HepG2 (cell line): ENCODE data around the gene CSPG5. TPM values are rescaled to one million over a fixed set of nuclear protein-coding genes. Genes with fewer than 3 reads are reported as not detected.

Experiments
- ATAC-seq: fragments of 200-7000 bp; cut with Tn5 transposase; 3 replicates; pipeline ENCODE4 v1.9.1; 2020; ENCODE audit warnings: mild to moderate bottlenecking, moderate library complexity
- BruUV-seq: library from RNA; stranded (reverse); fragments of 400-500 nt; replicated peaks from 2 replicates; lab custom pipeline; 2021; lab: Mats Ljungman, UMichigan
- CTCF ChIA-PET: fragments of 300-600 bp; formaldehyde crosslinking; extraction: SDS; loops from one replicate; lab custom pipeline; 2021; ENCODE audit warnings: low total read pairs, inconsistent platforms, low intra/inter-chr PET ratio; lab: Yijun Ruan, JAX
- POLR2A ChIA-PET: fragments of 350-600 bp; sonication (Branson Sonifier 250); formaldehyde crosslinking; loops from one replicate; lab custom pipeline; 2020; ENCODE audit warnings: antibody characterized with exemption, inconsistent platforms; lab: Yijun Ruan, JAX
- DNase-seq: peaks from one replicate; pipeline ENCODE4 v3.0.0-alpha.2; 2015; ENCODE audit warnings: low spot score
- FAIRE-seq: peaks from 3 replicates; lab custom pipeline; 2011; peaks lifted over from hg19 to GRCh38; lab: Jason Lieb, UNC
- H2AFZ ChIP-seq: one replicate; pipeline ENCODE4 v1.6.1; 2011; ENCODE audit warnings: low read length, inconsistent platforms
- H3K27ac ChIP-seq: fragments of 300-600 bp; 3 replicates; pipeline ENCODE4 v1.8.0; 2011; ENCODE audit warnings: mixed run types, mild to moderate bottlenecking, mixed read lengths, low read length, inconsistent platforms; ENCODE audit not compliant: insufficient read depth; ENCODE audit errors: extremely low read length
- H3K27me3 ChIP-seq, 2 experiments: fragments of 200-600 bp in 1 of 2; 2 replicates in 1 of 2; 3 replicates in 1 of 2; pipeline versions ENCODE4 v1.6.0 to v1.8.0; 2011; ENCODE audit warnings: low read length in 2 of 2, mild to moderate bottlenecking in 2 of 2, moderate library complexity in 2 of 2, inconsistent platforms in 1 of 2; ENCODE audit not compliant: insufficient read depth in 2 of 2, control insufficient read depth in 1 of 2
- H3K36me3 ChIP-seq, 2 experiments: fragments of 200-600 bp in 1 of 2; replicated peaks in 1 of 2; 2 replicates in 1 of 2; 3 replicates in 1 of 2; pipeline versions ENCODE4 v1.5.1 to v1.8.0; 2011; ENCODE audit warnings: low read length in 2 of 2, inconsistent platforms in 1 of 2; ENCODE audit not compliant: insufficient read depth in 2 of 2, control insufficient read depth in 1 of 2
- H3K4me1 ChIP-seq: 2 replicates; pipeline ENCODE4 v1.5.1; 2012; ENCODE audit warnings: low read length, inconsistent platforms; ENCODE audit not compliant: insufficient read depth
- H3K4me2 ChIP-seq: 2 replicates; pipeline ENCODE4 v1.6.0; 2011; ENCODE audit warnings: low read depth, low read length, inconsistent platforms
- H3K4me3 ChIP-seq, 3 experiments: fragments of 200-600 bp in 1 of 3; sonication (generic), shearing (Covaris generic) in 1 of 3; replicated peaks in 1 of 3; 2 replicates each; pipeline ENCODE4 v1.5.1; 2011 to 2016; ENCODE audit warnings: low read length in 3 of 3, inconsistent platforms in 2 of 3, low read depth in 2 of 3, mild to moderate bottlenecking in 2 of 3, control low read depth in 1 of 3, mixed read lengths in 1 of 3; ENCODE audit not compliant: insufficient read depth in 1 of 3
- H3K79me2 ChIP-seq: one replicate; pipeline ENCODE4 v1.6.1; 2011; ENCODE audit warnings: low read length, inconsistent platforms; ENCODE audit not compliant: insufficient read depth
- H3K9ac ChIP-seq: 2 replicates; pipeline ENCODE4 v1.6.0; 2011; ENCODE audit warnings: mild to moderate bottlenecking, low read depth, low read length, inconsistent platforms; ENCODE audit not compliant: insufficient read depth
- H3K9me3 ChIP-seq: 2 replicates; pipeline ENCODE4 v1.5.1; 2012; ENCODE audit warnings: mild to moderate bottlenecking, low read length
- H4K20me1 ChIP-seq: 2 replicates; pipeline ENCODE4 v1.6.0; 2011; ENCODE audit warnings: inconsistent platforms, mild to moderate bottlenecking, low read length, moderate library complexity; ENCODE audit not compliant: insufficient read depth
- ATF7-NPFF ChIP-seq: sonication (generic); formaldehyde crosslinking; IDR thresholded peaks from 2 replicates; pipeline ENCODE4 v1.8.1; 2023; ENCODE audit warnings: mild to moderate bottlenecking, low read depth, missing genetic modification reagents, moderate library complexity
- CHCHD3 ChIP-seq: sonication (generic); formaldehyde crosslinking; IDR thresholded peaks from 2 replicates; pipeline ENCODE4 v1.8.0; 2022; ENCODE audit warnings: mild to moderate bottlenecking, missing genetic modification reagents, moderate library complexity
- HNRNPL ChIP-seq: fragments of 200-400 bp; formaldehyde crosslinking; IDR thresholded peaks from 2 replicates; pipeline ENCODE4 v1.6.1; 2017; ENCODE audit warnings: mild to moderate bottlenecking, low read depth, low read length
- RFXANK ChIP-seq: IDR thresholded peaks from 2 replicates; pipeline ENCODE4 v1.6.1; 2016
- ZNF850 ChIP-seq: sonication (generic); formaldehyde crosslinking; conservative IDR thresholded peaks from 2 replicates; pipeline ENCODE4 v1.9.0; 2021; ENCODE audit warnings: mild to moderate bottlenecking, missing genetic modification reagents
- WGBS: methylation state at CpG from one replicate; pipeline ENCODE4 v1.1.6; 2017; ENCODE audit warnings: low lambda C conversion rate; 5-methylcytosine and 5-hydroxymethylcytosine counted together
- in situ Hi-C: cut with HindIII; loops from 2 replicates; pipeline ENCODE4 v1.10.0; 2017; ENCODE audit warnings: low pct_unique_long_range_greater_than_20kb; ENCODE audit not compliant: extremely low pct_ligation_motif_present
- intact Hi-C: fragments of 100-400 bp; cut with micrococcal nuclease; formaldehyde crosslinking; loops from one replicate; pipeline ENCODE4 v1.10.0; 2022; ENCODE audit not compliant: unreplicated experiment
- polyA plus RNA-seq, 8 experiments: library from polyadenylated mRNA; depleted of rRNA in 3 of 8; stranded (reverse) in 7 of 8; unstranded in 1 of 8; fragments of >200 nt; fragmentation: Illumina TruSeq in 4 of 8; extraction: Trizol in 4 of 8; gene quantifications; 2 replicates each; pipeline versions ENCODE4 v1.2.1 to v1.2.3, GENCODE V29; 2011 to 2016; ENCODE audit warnings: low read depth in 4 of 8, missing spikeins in 1 of 8, mixed read lengths in 1 of 8; ENCODE audit not compliant: insufficient read depth in 1 of 8
- total RNA-seq, 5 experiments: library from RNA; depleted of rRNA; stranded (reverse); fragments of >200 nt; fragmentation: Illumina TruSeq; extraction: Trizol; gene quantifications; 2 replicates each; pipeline ENCODE4 v1.2.3, GENCODE V29; 2016; ENCODE audit warnings: low read depth in 1 of 5
- TF ChIP-seq, protein P1 (sequence below): IDR thresholded peaks from 2 replicates; pipeline ENCODE4 v1.6.1; 2012; ENCODE audit warnings: inconsistent platforms
- TF ChIP-seq, protein P2 (sequence below): sonication (generic); formaldehyde crosslinking; IDR thresholded peaks from 2 replicates; pipeline ENCODE4 v1.4.0; 2020; ENCODE audit warnings: mild to moderate bottlenecking, missing genetic modification reagents
- TF ChIP-seq, protein P3 (sequence below): sonication (generic); formaldehyde crosslinking; IDR thresholded peaks from 2 replicates; pipeline ENCODE4 v1.5.0; 2020; ENCODE audit warnings: mild to moderate bottlenecking, missing genetic modification reagents, borderline replicate concordance
- TF ChIP-seq, protein P4 (sequence below): sonication (generic); formaldehyde crosslinking; IDR thresholded peaks from 2 replicates; pipeline ENCODE4 v1.8.0; 2023; ENCODE audit warnings: mild to moderate bottlenecking, missing genetic modification reagents
- TF ChIP-seq, protein P5 (sequence below): sonication (generic); formaldehyde crosslinking; IDR thresholded peaks from 2 replicates; pipeline ENCODE4 v1.4.0; 2020; ENCODE audit warnings: missing genetic modification reagents

Gene CSPG5
- total and polyA plus RNA-seq, 2 of the 13 experiments (the other 11 are each of a cell fraction or from before 2014, with no cell fraction given), result 0.07 to 0.15 TPM

DNA sequence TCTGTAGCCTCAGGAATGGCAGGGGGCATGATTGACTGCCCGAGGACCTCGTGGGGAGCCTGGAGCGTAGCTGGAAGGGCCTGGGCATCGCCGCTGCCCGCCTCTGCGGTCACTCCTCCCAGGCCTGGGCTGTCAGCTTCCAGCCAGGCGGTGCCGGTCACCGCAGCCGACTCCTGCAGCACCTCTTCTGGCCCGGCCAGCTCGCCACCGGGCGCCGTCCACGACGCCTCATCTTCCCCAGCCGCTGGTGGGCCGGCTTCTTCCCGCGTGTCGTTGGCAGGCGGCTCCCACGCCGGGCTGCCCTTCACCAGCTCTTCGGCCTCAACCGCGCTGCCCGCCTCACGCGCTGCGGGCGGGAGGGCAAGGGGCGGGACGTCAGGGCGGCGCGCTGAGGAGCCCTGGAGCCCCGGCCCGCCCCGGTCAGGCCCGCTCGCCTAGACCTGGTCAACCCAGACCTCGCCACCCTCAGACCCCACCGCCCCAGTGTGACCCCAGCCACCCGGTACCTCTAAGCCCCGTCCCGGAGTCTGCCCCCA is 1.0 kb downstream of the CSPG5 start:
- Histone ChIP-seq H3K27me3 (peaks cover 7 to 55% of the 10 kb centered on the region in 2 experiments), H2AFZ (no peak overlapping the region), H3K4me1 (peaks cover 20% of the 10 kb centered on the region), H3K4me3 (peak overlapping the region in 2 of 3 experiments; percentile 54 to 71; a peak in 3 of 6 replicates), H3K9me3 (no peaks in the 10 kb centered on the region), H3K36me3 (no peaks in the 10 kb centered on the region), H3K79me2 (no peaks in the 10 kb centered on the region), H3K27ac (no peak overlapping the region), H3K9ac (no peak overlapping the region), H4K20me1 (peaks cover 6% of the 10 kb centered on the region; the same call in 1 of the 2 replicates), H3K4me2 (peak overlapping the region; percentile 72)
- ChIA-PET POLR2A (no interaction called here), CTCF (no interaction called here)
- intact Hi-C loops, result loop anchor here (2.0 kb wide), 1 partner anchor 55 kb away; no protein-coding TSS in a partner anchor
- in situ Hi-C loops, result no loop called here
- FAIRE-seq, result no peak
- peak; percentile 49 for ATAC-seq
- no TSS peak for BruUV-seq
- no peak for DNase-seq
- no CpG with 5 or more reads among the region's 49 CpGs for WGBS
- TF ChIP-seq, protein P1, sequence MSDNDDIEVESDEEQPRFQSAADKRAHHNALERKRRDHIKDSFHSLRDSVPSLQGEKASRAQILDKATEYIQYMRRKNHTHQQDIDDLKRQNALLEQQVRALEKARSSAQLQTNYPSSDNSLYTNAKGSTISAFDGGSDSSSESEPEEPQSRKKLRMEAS, result peak; percentile 74; the same call in 1 of the 2 replicates
- TF ChIP-seq RFXANK (CRISPR knock-in tag) (no peak), CHCHD3 (CRISPR knock-in tag) (0 out of 2 replicates have a peak, but pooled peaks have one; percentile 65), ATF7-NPFF (CRISPR knock-in tag) (peak; percentile 64), ZNF850 (CRISPR knock-in tag) (no peak), HNRNPL (0 out of 2 replicates have a peak, but pooled peaks have one; percentile 62)
- TF ChIP-seq, protein P2, sequence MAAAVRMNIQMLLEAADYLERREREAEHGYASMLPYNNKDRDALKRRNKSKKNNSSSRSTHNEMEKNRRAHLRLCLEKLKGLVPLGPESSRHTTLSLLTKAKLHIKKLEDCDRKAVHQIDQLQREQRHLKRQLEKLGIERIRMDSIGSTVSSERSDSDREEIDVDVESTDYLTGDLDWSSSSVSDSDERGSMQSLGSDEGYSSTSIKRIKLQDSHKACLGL (CRISPR knock-in tag), result peak; percentile 56; the same call in 1 of the 2 replicates
- TF ChIP-seq, protein P3, sequence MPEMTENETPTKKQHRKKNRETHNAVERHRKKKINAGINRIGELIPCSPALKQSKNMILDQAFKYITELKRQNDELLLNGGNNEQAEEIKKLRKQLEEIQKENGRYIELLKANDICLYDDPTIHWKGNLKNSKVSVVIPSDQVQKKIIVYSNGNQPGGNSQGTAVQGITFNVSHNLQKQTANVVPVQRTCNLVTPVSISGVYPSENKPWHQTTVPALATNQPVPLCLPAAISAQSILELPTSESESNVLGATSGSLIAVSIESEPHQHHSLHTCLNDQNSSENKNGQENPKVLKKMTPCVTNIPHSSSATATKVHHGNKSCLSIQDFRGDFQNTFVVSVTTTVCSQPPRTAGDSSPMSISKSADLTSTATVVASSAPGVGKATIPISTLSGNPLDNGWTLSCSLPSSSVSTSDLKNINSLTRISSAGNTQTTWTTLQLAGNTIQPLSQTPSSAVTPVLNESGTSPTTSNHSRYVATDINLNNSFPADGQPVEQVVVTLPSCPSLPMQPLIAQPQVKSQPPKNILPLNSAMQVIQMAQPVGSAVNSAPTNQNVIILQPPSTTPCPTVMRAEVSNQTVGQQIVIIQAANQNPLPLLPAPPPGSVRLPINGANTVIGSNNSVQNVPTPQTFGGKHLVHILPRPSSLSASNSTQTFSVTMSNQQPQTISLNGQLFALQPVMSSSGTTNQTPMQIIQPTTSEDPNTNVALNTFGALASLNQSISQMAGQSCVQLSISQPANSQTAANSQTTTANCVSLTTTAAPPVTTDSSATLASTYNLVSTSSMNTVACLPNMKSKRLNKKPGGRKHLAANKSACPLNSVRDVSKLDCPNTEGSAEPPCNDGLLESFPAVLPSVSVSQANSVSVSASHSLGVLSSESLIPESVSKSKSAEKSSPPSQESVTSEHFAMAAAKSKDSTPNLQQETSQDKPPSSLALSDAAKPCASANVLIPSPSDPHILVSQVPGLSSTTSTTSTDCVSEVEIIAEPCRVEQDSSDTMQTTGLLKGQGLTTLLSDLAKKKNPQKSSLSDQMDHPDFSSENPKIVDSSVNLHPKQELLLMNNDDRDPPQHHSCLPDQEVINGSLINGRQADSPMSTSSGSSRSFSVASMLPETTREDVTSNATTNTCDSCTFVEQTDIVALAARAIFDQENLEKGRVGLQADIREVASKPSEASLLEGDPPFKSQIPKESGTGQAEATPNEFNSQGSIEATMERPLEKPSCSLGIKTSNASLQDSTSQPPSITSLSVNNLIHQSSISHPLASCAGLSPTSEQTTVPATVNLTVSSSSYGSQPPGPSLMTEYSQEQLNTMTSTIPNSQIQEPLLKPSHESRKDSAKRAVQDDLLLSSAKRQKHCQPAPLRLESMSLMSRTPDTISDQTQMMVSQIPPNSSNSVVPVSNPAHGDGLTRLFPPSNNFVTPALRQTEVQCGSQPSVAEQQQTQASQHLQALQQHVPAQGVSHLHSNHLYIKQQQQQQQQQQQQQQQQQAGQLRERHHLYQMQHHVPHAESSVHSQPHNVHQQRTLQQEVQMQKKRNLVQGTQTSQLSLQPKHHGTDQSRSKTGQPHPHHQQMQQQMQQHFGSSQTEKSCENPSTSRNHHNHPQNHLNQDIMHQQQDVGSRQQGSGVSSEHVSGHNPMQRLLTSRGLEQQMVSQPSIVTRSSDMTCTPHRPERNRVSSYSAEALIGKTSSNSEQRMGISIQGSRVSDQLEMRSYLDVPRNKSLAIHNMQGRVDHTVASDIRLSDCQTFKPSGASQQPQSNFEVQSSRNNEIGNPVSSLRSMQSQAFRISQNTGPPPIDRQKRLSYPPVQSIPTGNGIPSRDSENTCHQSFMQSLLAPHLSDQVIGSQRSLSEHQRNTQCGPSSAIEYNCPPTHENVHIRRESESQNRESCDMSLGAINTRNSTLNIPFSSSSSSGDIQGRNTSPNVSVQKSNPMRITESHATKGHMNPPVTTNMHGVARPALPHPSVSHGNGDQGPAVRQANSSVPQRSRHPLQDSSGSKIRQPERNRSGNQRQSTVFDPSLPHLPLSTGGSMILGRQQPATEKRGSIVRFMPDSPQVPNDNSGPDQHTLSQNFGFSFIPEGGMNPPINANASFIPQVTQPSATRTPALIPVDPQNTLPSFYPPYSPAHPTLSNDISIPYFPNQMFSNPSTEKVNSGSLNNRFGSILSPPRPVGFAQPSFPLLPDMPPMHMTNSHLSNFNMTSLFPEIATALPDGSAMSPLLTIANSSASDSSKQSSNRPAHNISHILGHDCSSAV, result no peak
- TF ChIP-seq, protein P4, sequence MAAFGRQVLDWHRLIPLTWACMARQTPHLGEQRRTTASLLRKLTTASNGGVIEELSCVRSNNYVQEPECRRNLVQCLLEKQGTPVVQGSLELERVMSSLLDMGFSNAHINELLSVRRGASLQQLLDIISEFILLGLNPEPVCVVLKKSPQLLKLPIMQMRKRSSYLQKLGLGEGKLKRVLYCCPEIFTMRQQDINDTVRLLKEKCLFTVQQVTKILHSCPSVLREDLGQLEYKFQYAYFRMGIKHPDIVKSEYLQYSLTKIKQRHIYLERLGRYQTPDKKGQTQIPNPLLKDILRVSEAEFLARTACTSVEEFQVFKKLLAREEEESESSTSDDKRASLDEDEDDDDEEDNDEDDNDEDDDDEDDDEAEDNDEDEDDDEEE (CRISPR knock-in tag), result peak; percentile 91
- TF ChIP-seq, protein P5, sequence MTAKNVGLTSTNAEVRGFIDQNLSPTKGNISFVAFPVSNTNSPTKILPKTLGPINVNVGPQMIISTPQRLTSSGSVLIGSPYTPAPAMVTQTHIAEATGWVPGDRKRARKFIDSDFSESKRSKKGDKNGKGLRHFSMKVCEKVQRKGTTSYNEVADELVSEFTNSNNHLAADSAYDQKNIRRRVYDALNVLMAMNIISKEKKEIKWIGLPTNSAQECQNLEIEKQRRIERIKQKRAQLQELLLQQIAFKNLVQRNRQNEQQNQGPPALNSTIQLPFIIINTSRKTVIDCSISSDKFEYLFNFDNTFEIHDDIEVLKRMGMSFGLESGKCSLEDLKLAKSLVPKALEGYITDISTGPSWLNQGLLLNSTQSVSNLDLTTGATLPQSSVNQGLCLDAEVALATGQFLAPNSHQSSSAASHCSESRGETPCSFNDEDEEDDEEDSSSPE, result peak; percentile 38; the same call in 1 of the 2 replicates
